GM12878 (cell line): ENCODE results near the gene CD1D. TPM values are rescaled to one million over a fixed set of nuclear protein-coding genes. Genes with fewer than 3 reads are reported as not detected.

Source experiments
- ATAC-seq: fragments of 200-7000 bp; cut with Tn5 transposase; 3 replicates; pipeline ENCODE4 v1.9.1; 2020; ENCODE audit warnings: mild to moderate bottlenecking, moderate library complexity
- BruUV-seq: library from RNA; stranded (reverse); fragments of 400-500 nt; replicated peaks from 2 replicates; lab custom pipeline; 2021; lab: Mats Ljungman, UMichigan
- CTCF ChIA-PET: fragments of 300-600 bp; sonication (Branson Sonifier 250); formaldehyde crosslinking; extraction: SDS; loops from one replicate; lab custom pipeline; 2021; ENCODE audit warnings: inconsistent platforms; lab: Yijun Ruan, JAX
- POLR2A ChIA-PET: fragments of 350-600 bp; formaldehyde crosslinking; extraction: SDS; loops from one replicate; lab custom pipeline; 2021; ENCODE audit warnings: inconsistent platforms; lab: Charles Lee
- RAD21 ChIA-PET: fragments of 300-600 bp; sonication (Branson Sonifier 250); formaldehyde crosslinking; loops from one replicate; lab custom pipeline; 2023; ENCODE audit warnings: antibody characterized with exemption; ENCODE audit not compliant: unreplicated experiment; lab: Charles Lee
- SMC1A ChIA-PET: fragments of 300-600 bp; sonication (Branson Sonifier 250); formaldehyde crosslinking; loops from one replicate; lab custom pipeline; 2023; ENCODE audit not compliant: unreplicated experiment, uncharacterized antibody; lab: Charles Lee
- DNase-seq: peaks from one replicate; pipeline ENCODE4 v3.0.0-alpha.2; 2011; ENCODE audit warnings: low read depth, low spot score
- FAIRE-seq: peaks from 3 replicates; lab custom pipeline; 2011; peaks lifted over from hg19 to GRCh38; lab: Jason Lieb, UNC
- H2AFZ ChIP-seq: 2 replicates; pipeline ENCODE4 v1.6.0; 2011; ENCODE audit warnings: low read depth, low read length, control low read depth; ENCODE audit not compliant: control insufficient read depth
- H3K27ac ChIP-seq: 2 replicates; pipeline ENCODE4 v1.5.1; 2011; ENCODE audit warnings: control low read depth; ENCODE audit not compliant: control insufficient read depth, insufficient read depth
- H3K27me3 ChIP-seq, 2 experiments: replicated peaks in 1 of 2; 2 replicates each; pipeline versions ENCODE4 v1.6.0 to v1.6.1; 2011; ENCODE audit warnings: low read length in 1 of 2; ENCODE audit not compliant: control insufficient read depth in 2 of 2, insufficient read depth in 2 of 2
- H3K36me3 ChIP-seq, 2 experiments: 2 replicates each; pipeline ENCODE4 v1.5.1; 2011; ENCODE audit warnings: low read length in 1 of 2; ENCODE audit not compliant: control insufficient read depth in 2 of 2, insufficient read depth in 2 of 2
- H3K4me1 ChIP-seq: 2 replicates; pipeline ENCODE4 v1.6.1; 2011; ENCODE audit warnings: mild to moderate bottlenecking, low read length, moderate library complexity, mixed read lengths; ENCODE audit not compliant: control insufficient read depth, insufficient read depth
- H3K4me2 ChIP-seq: 2 replicates; pipeline ENCODE4 v1.6.0; 2011; ENCODE audit warnings: control low read depth; ENCODE audit not compliant: control insufficient read depth, insufficient read depth
- H3K4me3 ChIP-seq: fragments of 200-600 bp; sonication (generic); 2 replicates; pipeline ENCODE4 v1.5.1; 2016
- H3K79me2 ChIP-seq: 2 replicates; pipeline ENCODE4 v1.6.0; 2011; ENCODE audit warnings: low read length; ENCODE audit not compliant: control insufficient read depth, insufficient read depth
- H3K9ac ChIP-seq: 2 replicates; pipeline ENCODE4 v1.8.0; 2011; ENCODE audit warnings: low read length, control low read depth, mixed read lengths; ENCODE audit not compliant: control insufficient read depth, insufficient read depth
- H3K9me3 ChIP-seq: replicated peaks from 3 replicates; pipeline ENCODE4 v1.5.1; 2011; ENCODE audit warnings: mild to moderate bottlenecking, low read length; ENCODE audit not compliant: control insufficient read depth, insufficient read depth
- H4K20me1 ChIP-seq: 2 replicates; pipeline ENCODE4 v1.6.0; 2011; ENCODE audit not compliant: control insufficient read depth, insufficient read depth
- CBFB ChIP-seq: IDR thresholded peaks from 2 replicates; pipeline ENCODE4 v1.6.1; 2016; ENCODE audit warnings: antibody characterized with exemption, low read depth
- CEBPZ ChIP-seq: fragments of 150-350 bp; IDR thresholded peaks from 2 replicates; pipeline ENCODE4 v1.6.1; 2016; ENCODE audit warnings: low read depth, low read length
- ELK1 ChIP-seq: IDR thresholded peaks from 2 replicates; pipeline ENCODE4 v1.6.1; 2012; ENCODE audit warnings: low read depth, low read length, improper control_type of control experiment
- GABPA ChIP-seq: IDR thresholded peaks from 2 replicates; pipeline ENCODE4 v1.6.1; 2014; ENCODE audit warnings: antibody characterized with exemption, low read depth, mild to moderate bottlenecking, inconsistent platforms
- HDAC6 ChIP-seq: fragments of 200-600 bp; sonication (generic); IDR thresholded peaks from one replicate; pipeline ENCODE4 v1.8.0; 2017; ENCODE audit warnings: antibody characterized with exemption; ENCODE audit not compliant: unreplicated experiment
- IKZF2 ChIP-seq, 2 experiments: fragments of 450-650 bp; IDR thresholded peaks; 2 replicates each; pipeline ENCODE4 v1.6.1; 2017; ENCODE audit warnings: mild to moderate bottlenecking in 2 of 2, moderate library complexity in 2 of 2
- NR2F1 ChIP-seq: fragments of 450-650 bp; conservative IDR thresholded peaks from 2 replicates; pipeline ENCODE4 v1.6.1; 2017; ENCODE audit warnings: mild to moderate bottlenecking
- SUPT20H ChIP-seq: IDR thresholded peaks from 2 replicates; pipeline ENCODE4 v1.6.1; 2011; ENCODE audit warnings: low read depth, mild to moderate bottlenecking, low read length, moderate library complexity, borderline replicate concordance; ENCODE audit not compliant: control insufficient read depth
- SUZ12 ChIP-seq: fragments of 200-600 bp; sonication (generic); IDR thresholded peaks from one replicate; pipeline ENCODE4 v1.6.1; 2018; ENCODE audit warnings: antibody characterized with exemption, mild to moderate bottlenecking; ENCODE audit not compliant: unreplicated experiment
- TAF1 ChIP-seq: IDR thresholded peaks from 2 replicates; pipeline ENCODE4 v1.6.1; 2011; ENCODE audit warnings: mild to moderate bottlenecking, low read depth, low read length, borderline replicate concordance
- ZNF592 ChIP-seq: fragments of 450-650 bp; IDR thresholded peaks from 2 replicates; pipeline ENCODE4 v1.6.1; 2017; ENCODE audit warnings: mild to moderate bottlenecking, moderate library complexity
- WGBS: methylation state at CpG from one replicate; pipeline ENCODE4 v1.1.6; 2016; ENCODE audit warnings: low lambda C conversion rate; ENCODE audit not compliant: insufficient replicate concordance, insufficient coverage; ENCODE audit errors: missing lambda C conversion rate; 5-methylcytosine and 5-hydroxymethylcytosine counted together
- in situ Hi-C: fragments of 300-500 bp; cut with MboI; formaldehyde crosslinking; loops from 9 replicates; pipeline ENCODE4 v1.14.3; 2018; ENCODE audit warnings: mixed read lengths
- intact Hi-C: fragments of 100-400 bp; cut with micrococcal nuclease; formaldehyde crosslinking; loops from one replicate; pipeline ENCODE4 v1.14.2; 2022; ENCODE audit not compliant: unreplicated experiment
- polyA plus RNA-seq, 11 experiments: library from polyadenylated mRNA; depleted of rRNA in 4 of 11; unstranded in 6 of 11; stranded (reverse) in 5 of 11; fragments of >200 nt; fragmentation: Nextera tagmentation in 4 of 11; fragmentation: Illumina TruSeq in 1 of 11; extraction: Ambion mirVana in 4 of 11; extraction: Trizol in 1 of 11; gene quantifications; 1 replicate in 1 of 11; 2 replicates in 10 of 11; pipeline versions ENCODE4 v1.2.1 to v1.2.3, GENCODE V29; 2011 to 2016; ENCODE audit warnings: inconsistent platforms in 2 of 11, missing spikeins in 2 of 11, low read depth in 1 of 11
- total RNA-seq, 4 experiments: library from RNA; depleted of rRNA in 3 of 4; stranded (reverse); fragments of >200 nt in 3 of 4; fragmentation: Illumina TruSeq in 1 of 4; extraction: Trizol in 1 of 4; gene quantifications; 2 replicates each; pipeline versions ENCODE4 v1.2.1 to v1.2.3, GENCODE V29; 2013 to 2021

Gene CD1D
- total and polyA plus RNA-seq, 10 of the 15 experiments (the other 5 are each of a cell fraction or from before 2014, with no cell fraction given): 0.21 to 1.4 (median 0.73) TPM; not detected in 2

- TF ChIP-seq CEBPZ (no peak), ELK1 (no peak), NR2F1 (no peak)
Measured at GRCh38 chr1:158146165-158146564, 34.5 kb upstream of the CD1D start (continued).

GRCh38 chr1:158146739-158147138 lies 34.0 kb upstream of the CD1D start:
- H3K9me3 ChIP-seq: no peaks in the 10 kb centered on the region; the same call in 2 of the 3 replicates
- POLR2A ChIA-PET: no interaction called here
- BruUV-seq: no TSS peak
- no peak for FAIRE-seq
- CTCF ChIA-PET: no interaction called here
- DNase-seq: no peak
- peaks cover 5% of the 10 kb centered on the region; the same call in 1 of the 2 replicates for H3K4me1 ChIP-seq
- H3K9ac ChIP-seq: no peak overlapping the region
- in situ Hi-C loops: no loop called here
- H3K27me3 ChIP-seq: no peaks in the 10 kb centered on the region
- intact Hi-C loops: no loop called here
- no peak overlapping the region for H3K4me2 ChIP-seq
- H3K4me3 ChIP-seq: no peak overlapping the region
- 3% methylated on average over 2 of the region's 2 CpGs for WGBS
- SMC1A ChIA-PET: interaction anchor here (0.9 kb wide), 1 partner anchor 22 kb away, joined by 3 read pairs; no protein-coding TSS in a partner anchor
- H3K79me2 ChIP-seq: no peaks in the 10 kb centered on the region
- H4K20me1 ChIP-seq: no peaks in the 10 kb centered on the region
- no peak overlapping the region for H3K27ac ChIP-seq
- no peak for ATAC-seq
- RAD21 ChIA-PET: no interaction called here
- H2AFZ ChIP-seq: no peak overlapping the region
- H3K36me3 ChIP-seq: no peaks in the 10 kb centered on the region
- TF ChIP-seq HDAC6 (no peak), ZNF592 (no peak), IKZF2 (IDR thresholded peaks at IDR 0.05) (no peak), TAF1 (no peak), SUPT20H (no peak), SUZ12 (no peak), GABPA (no peak), CBFB (no peak)
